Measurements from ENCODE around the gene NRBF2.

NRBF2 gene

DNA sequence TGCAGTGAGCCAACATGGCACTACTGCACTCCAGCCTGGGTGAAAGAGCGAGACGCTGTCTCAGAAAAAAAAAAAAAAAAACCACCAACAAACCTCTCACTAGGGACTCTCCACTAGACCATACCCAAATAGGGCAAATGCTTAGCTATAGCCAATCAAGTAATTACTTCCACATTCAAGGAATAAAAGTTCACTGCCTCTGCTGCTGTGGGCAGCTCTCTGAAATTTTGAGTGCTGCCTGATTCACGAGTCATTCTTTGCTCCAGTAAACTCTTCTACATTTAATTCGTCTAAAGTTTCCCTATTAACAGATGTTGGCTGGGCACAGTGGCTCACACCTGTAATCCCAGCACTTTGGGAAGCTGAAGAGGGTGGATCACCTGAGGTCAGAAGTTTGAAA, 4.7 kb upstream of the NRBF2 start:
- H3K27me3 ChIP-seq (ENCODE audit: insufficient read depth, low read length, poor library complexity), result no peaks in the 10 kb centered on the region
- H3K4me1 ChIP-seq (ENCODE audit: insufficient read depth, low read length), result peaks cover 8% of the 10 kb centered on the region
- no peak overlapping the region for H3K9ac ChIP-seq (ENCODE audit: low read depth, low read length)
- TF ChIP-seq, protein P1, sequence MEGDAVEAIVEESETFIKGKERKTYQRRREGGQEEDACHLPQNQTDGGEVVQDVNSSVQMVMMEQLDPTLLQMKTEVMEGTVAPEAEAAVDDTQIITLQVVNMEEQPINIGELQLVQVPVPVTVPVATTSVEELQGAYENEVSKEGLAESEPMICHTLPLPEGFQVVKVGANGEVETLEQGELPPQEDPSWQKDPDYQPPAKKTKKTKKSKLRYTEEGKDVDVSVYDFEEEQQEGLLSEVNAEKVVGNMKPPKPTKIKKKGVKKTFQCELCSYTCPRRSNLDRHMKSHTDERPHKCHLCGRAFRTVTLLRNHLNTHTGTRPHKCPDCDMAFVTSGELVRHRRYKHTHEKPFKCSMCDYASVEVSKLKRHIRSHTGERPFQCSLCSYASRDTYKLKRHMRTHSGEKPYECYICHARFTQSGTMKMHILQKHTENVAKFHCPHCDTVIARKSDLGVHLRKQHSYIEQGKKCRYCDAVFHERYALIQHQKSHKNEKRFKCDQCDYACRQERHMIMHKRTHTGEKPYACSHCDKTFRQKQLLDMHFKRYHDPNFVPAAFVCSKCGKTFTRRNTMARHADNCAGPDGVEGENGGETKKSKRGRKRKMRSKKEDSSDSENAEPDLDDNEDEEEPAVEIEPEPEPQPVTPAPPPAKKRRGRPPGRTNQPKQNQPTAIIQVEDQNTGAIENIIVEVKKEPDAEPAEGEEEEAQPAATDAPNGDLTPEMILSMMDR (IDR thresholded peaks at IDR 0.05; ENCODE audit: borderline replicate concordance, extremely low read depth, low read length, poor library complexity, severe bottlenecking), result no peak
- no peak for TF ChIP-seq EZH2 (IDR thresholded peaks at IDR 0.05; ENCODE audit: borderline replicate concordance, low read depth, low read length, severe bottlenecking)
- peaks cover 2% of the 10 kb centered on the region for H3K79me2 ChIP-seq (ENCODE audit: insufficient read depth, low read length)
- no peak overlapping the region for H3K4me2 ChIP-seq (ENCODE audit: insufficient read depth, low read length)
- H4K20me1 ChIP-seq (ENCODE audit: insufficient read depth, low read length), result no peaks in the 10 kb centered on the region
- no peak overlapping the region for H2AFZ ChIP-seq (ENCODE audit: low read depth, low read length)
- H3K27ac ChIP-seq (ENCODE audit: low read length), result no peak overlapping the region
- peaks cover 8% of the 10 kb centered on the region for H3K9me3 ChIP-seq (ENCODE audit: insufficient read depth, low read length, severe bottlenecking)
- ATAC-seq (ENCODE audit: insufficient read depth, low read depth) (no peak), DNase-seq (no peak)
- H3K4me3 ChIP-seq (ENCODE audit: low read depth in 1 of 2, low read length in 2 of 2), result no peak overlapping the region
- H3K36me3 ChIP-seq (ENCODE audit: insufficient read depth, low read length), result peaks cover 2% of the 10 kb centered on the region; the same call in 1 of the 2 replicates

DNA sequence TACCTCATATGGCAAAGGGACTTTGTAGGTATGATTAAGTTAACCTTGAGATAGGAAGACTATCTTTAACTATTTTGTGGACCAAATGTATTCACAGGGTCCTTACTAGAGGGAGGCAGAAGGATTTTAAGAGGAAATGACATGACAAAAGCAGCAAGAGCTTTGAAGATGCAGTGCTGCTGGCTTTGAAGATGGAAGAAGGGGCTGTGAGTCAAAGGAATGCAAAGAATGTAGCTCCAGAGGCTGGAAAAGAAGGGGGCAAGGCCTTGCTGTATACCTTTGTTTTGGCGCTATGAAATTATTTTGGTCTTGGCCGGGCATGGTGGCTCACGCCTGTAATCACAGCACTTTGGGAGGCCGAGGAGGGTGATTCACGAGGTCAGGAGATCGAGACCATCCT, 3.2 kb upstream of the NRBF2 start:
- Histone ChIP-seq H3K4me3 (ENCODE audit: low read depth in 1 of 2, low read length in 2 of 2) (no peak overlapping the region), H3K4me1 (ENCODE audit: insufficient read depth, low read length) (peaks cover 17% of the 10 kb centered on the region), H2AFZ (ENCODE audit: low read depth, low read length) (no peak overlapping the region), H3K27me3 (ENCODE audit: insufficient read depth, low read length, poor library complexity) (no peaks in the 10 kb centered on the region), H3K4me2 (ENCODE audit: insufficient read depth, low read length) (no peak overlapping the region), H3K9me3 (ENCODE audit: insufficient read depth, low read length, severe bottlenecking) (peaks cover 8% of the 10 kb centered on the region), H3K9ac (ENCODE audit: low read depth, low read length) (no peak overlapping the region), H3K79me2 (ENCODE audit: insufficient read depth, low read length) (peaks cover 17% of the 10 kb centered on the region), H4K20me1 (ENCODE audit: insufficient read depth, low read length) (no peaks in the 10 kb centered on the region), H3K36me3 (ENCODE audit: insufficient read depth, low read length) (peaks cover 2% of the 10 kb centered on the region; the same call in 1 of the 2 replicates), H3K27ac (ENCODE audit: low read length) (no peak overlapping the region)
- ATAC-seq (ENCODE audit: insufficient read depth, low read depth) (no peak), DNase-seq (no peak)
- no peak for TF ChIP-seq EZH2 (IDR thresholded peaks at IDR 0.05; ENCODE audit: borderline replicate concordance, low read depth, low read length, severe bottlenecking)
- TF ChIP-seq, protein P1 (IDR thresholded peaks at IDR 0.05; ENCODE audit: borderline replicate concordance, extremely low read depth, low read length, poor library complexity, severe bottlenecking), result no peak

DNA sequence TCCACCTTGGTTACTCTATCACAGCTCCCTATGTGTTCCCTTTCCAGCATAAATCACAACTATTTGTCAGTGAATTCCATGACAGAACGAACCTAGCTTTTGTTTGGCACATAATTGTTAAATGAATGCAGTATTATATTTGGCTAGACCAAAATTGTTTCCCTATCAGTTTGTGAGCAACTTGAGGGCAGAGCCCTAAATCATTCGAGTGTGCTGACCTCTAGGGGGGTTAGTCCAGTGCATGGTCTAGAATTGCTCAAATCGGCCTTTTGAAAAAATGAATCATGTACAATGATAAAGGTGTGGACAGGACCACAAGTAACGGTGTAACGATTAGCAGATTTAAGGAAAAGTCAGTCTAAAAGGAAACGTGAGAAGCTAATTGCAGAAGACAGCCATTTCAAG, 475 bp upstream of the NRBF2 start:
- H3K27me3 ChIP-seq (ENCODE audit: insufficient read depth, low read length, poor library complexity), result no peaks in the 10 kb centered on the region
- ATAC-seq (ENCODE audit: insufficient read depth, low read depth), result no peak
- 0 out of 2 replicates have a peak overlapping the region, but pooled peaks have one; percentile 3 for H3K9ac ChIP-seq (ENCODE audit: low read depth, low read length)
- peak overlapping the region in 1 of 2 experiments; percentile 95; a peak in 3 of 4 replicates for H3K4me3 ChIP-seq (ENCODE audit: low read depth in 1 of 2, low read length in 2 of 2)
- no peak for DNase-seq
- peak overlapping the region; percentile 81 for H2AFZ ChIP-seq (ENCODE audit: low read depth, low read length)
- H4K20me1 ChIP-seq (ENCODE audit: insufficient read depth, low read length), result no peaks in the 10 kb centered on the region; the same call in 1 of the 2 replicates
- TF ChIP-seq, protein P1 (IDR thresholded peaks at IDR 0.05; ENCODE audit: borderline replicate concordance, extremely low read depth, low read length, poor library complexity, severe bottlenecking), result no peak
- no peak for TF ChIP-seq EZH2 (IDR thresholded peaks at IDR 0.05; ENCODE audit: borderline replicate concordance, low read depth, low read length, severe bottlenecking)
- H3K27ac ChIP-seq (ENCODE audit: low read length), result peak overlapping the region; percentile 66
- peak overlapping the region; percentile 73 for H3K4me2 ChIP-seq (ENCODE audit: insufficient read depth, low read length)
- peaks cover 45% of the 10 kb centered on the region for H3K79me2 ChIP-seq (ENCODE audit: insufficient read depth, low read length)
- peaks cover 2% of the 10 kb centered on the region; the same call in 1 of the 2 replicates for H3K36me3 ChIP-seq (ENCODE audit: insufficient read depth, low read length)
- peaks cover 8% of the 10 kb centered on the region for H3K9me3 ChIP-seq (ENCODE audit: insufficient read depth, low read length, severe bottlenecking)
- H3K4me1 ChIP-seq (ENCODE audit: insufficient read depth, low read length), result peaks cover 27% of the 10 kb centered on the region
